ENCODE measurements around the gene TBX4.

TBX4 gene

DNA sequence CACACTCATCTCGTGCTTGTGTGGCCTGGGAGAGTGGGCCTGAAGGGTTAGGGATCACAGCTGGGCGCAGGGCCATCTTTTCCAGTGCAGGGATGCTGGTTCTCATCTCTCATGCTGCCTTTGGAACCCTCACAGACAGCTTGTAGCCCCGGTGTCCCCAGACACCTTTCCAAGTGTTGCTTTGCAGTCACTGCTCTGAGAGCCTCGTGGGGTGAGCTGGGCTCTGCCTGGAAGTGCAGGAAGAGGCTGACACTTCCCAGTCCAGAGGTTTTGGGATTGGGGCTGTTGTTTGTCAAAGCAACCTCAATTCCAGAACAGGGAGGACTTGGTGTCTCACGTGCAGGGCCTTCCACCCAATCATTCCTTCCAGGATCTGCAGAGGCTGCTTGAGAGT, 28.2 kb downstream of the TBX4 start:
- no peak for DNase-seq
- Histone ChIP-seq H3K27ac (no peak overlapping the region), H3K27me3 (replicated peaks) (peaks cover 1% of the 10 kb centered on the region), H3K4me3 (ENCODE audit: low read depth, low read length) (no peak overlapping the region), H3K36me3 (replicated peaks) (no peaks in the 10 kb centered on the region)
- in situ Hi-C loops (cut with HindIII; ENCODE audit: low pct_ligation_motif_present, low sequenced_read_pairs), result no loop called here
- TF ChIP-seq, protein P1, sequence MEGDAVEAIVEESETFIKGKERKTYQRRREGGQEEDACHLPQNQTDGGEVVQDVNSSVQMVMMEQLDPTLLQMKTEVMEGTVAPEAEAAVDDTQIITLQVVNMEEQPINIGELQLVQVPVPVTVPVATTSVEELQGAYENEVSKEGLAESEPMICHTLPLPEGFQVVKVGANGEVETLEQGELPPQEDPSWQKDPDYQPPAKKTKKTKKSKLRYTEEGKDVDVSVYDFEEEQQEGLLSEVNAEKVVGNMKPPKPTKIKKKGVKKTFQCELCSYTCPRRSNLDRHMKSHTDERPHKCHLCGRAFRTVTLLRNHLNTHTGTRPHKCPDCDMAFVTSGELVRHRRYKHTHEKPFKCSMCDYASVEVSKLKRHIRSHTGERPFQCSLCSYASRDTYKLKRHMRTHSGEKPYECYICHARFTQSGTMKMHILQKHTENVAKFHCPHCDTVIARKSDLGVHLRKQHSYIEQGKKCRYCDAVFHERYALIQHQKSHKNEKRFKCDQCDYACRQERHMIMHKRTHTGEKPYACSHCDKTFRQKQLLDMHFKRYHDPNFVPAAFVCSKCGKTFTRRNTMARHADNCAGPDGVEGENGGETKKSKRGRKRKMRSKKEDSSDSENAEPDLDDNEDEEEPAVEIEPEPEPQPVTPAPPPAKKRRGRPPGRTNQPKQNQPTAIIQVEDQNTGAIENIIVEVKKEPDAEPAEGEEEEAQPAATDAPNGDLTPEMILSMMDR (IDR thresholded peaks at IDR 0.05; ENCODE audit: low read depth, low read length, missing control alignments), result no peak

DNA sequence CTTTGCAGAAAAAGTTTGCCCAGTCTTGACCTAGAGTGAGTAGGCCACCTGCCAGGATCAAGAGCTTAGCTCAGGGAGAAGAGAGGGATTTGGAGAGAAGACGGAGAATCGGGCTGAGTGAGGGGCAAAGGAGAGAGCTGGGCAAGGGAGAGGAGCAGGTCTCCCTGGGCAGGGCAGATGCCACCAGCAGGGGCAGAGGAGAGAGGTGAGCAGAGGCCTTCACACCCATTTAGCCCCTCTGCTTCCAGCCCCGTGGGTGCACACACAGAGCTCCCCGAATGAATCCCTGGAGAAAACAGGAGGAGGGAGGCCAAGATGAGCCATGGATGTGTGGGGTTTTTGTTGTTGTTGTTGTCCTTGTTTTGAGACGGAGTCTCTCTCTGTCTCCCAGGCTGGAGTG, 29.2 kb downstream of the TBX4 start:
- in situ Hi-C loops (cut with HindIII; ENCODE audit: low pct_ligation_motif_present, low sequenced_read_pairs), result no loop called here

DNA sequence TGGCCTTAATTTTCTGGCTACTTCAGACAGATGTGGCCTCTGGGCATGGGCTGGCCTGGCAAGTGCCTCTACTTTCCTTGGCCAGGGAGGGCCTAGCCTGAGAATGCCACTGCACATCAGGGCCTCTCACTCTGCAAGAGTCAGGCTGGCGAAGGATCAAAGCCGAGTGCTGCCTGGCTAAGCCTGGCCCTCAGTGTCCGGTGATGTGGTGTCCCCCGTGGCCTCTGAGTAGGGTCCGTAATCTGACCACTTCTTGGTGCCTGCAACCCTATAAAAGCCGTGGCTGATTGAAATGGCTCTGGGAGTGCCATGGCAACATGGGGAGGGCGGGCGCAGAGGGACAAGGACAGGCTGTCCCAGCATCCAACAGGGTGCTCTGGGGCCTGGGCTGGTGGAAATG, 30.2 kb downstream of the TBX4 start:
- no peak overlapping the region for H3K4me3 ChIP-seq (ENCODE audit: low read depth, low read length)
- H3K27ac ChIP-seq, result no peak overlapping the region
- H3K36me3 ChIP-seq (replicated peaks), result no peaks in the 10 kb centered on the region
- no peaks in the 10 kb centered on the region for H3K27me3 ChIP-seq (replicated peaks)
- in situ Hi-C loops (cut with HindIII; ENCODE audit: low pct_ligation_motif_present, low sequenced_read_pairs), result no loop called here
- no peak for DNase-seq
- TF ChIP-seq, protein P1 (IDR thresholded peaks at IDR 0.05; ENCODE audit: low read depth, low read length, missing control alignments), result no peak

More for the DNA sequence above, 29.2 kb downstream of the TBX4 start:
- TF ChIP-seq, protein P1 (IDR thresholded peaks at IDR 0.05; ENCODE audit: low read depth, low read length, missing control alignments), result peak; percentile 16
- H3K27ac ChIP-seq, result no peak overlapping the region
- H3K36me3 ChIP-seq (replicated peaks), result no peaks in the 10 kb centered on the region
- H3K27me3 ChIP-seq (replicated peaks), result peaks cover 1% of the 10 kb centered on the region
- no peak overlapping the region for H3K4me3 ChIP-seq (ENCODE audit: low read depth, low read length)
- no peak for DNase-seq

DNA sequence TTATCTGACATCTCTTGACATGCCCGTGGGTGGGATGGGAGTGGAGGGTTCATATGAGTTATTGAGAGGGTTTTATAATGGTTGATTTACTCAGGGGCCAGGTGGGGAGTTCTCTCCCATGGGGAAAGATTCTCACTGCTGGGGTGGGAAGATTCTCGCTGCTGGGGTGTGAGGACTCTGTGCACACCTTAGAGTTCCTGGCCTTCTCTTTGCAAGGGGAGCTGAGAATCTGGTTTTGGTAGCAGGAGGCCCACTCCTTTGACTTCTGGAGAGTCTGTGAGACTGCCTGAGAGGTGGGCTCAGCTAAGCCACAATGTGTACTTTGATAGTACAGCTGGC, 31.5 kb downstream of the TBX4 start:
- Histone ChIP-seq H3K4me3 (ENCODE audit: low read depth, low read length) (no peak overlapping the region), H3K27me3 (replicated peaks) (no peaks in the 10 kb centered on the region), H3K27ac (no peak overlapping the region), H3K36me3 (replicated peaks) (no peaks in the 10 kb centered on the region)
- in situ Hi-C loops (cut with HindIII; ENCODE audit: low pct_ligation_motif_present, low sequenced_read_pairs), result no loop called here
- no peak for DNase-seq
- TF ChIP-seq, protein P1 (IDR thresholded peaks at IDR 0.05; ENCODE audit: low read depth, low read length, missing control alignments), result no peak

DNA sequence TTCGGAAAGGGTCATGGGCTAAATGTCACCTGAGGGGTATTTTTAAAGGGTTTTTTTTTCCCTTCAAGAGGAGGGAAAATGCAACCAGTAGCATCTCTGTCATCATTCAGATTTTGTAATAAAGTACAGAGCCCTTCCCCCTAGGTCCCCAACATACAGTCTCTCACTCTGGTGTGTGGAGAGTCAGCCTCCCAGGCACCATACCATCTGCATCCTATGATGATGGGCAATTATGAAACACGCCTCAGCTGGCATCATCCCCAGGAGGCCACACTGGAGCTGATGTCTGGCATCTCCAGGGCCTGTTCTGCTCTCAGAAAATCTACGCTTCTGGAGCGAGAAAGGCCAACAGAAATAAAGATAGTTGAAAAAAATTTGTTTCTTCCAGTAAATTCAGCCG, 32.0 kb downstream of the TBX4 start:
- DNase-seq, result no peak
- H3K36me3 ChIP-seq (replicated peaks), result no peaks in the 10 kb centered on the region
- TF ChIP-seq, protein P1 (IDR thresholded peaks at IDR 0.05; ENCODE audit: low read depth, low read length, missing control alignments), result no peak
- no peak overlapping the region for H3K27ac ChIP-seq
- in situ Hi-C loops (cut with HindIII; ENCODE audit: low pct_ligation_motif_present, low sequenced_read_pairs), result no loop called here
- no peak overlapping the region for H3K4me3 ChIP-seq (ENCODE audit: low read depth, low read length)
- no peaks in the 10 kb centered on the region for H3K27me3 ChIP-seq (replicated peaks)

DNA sequence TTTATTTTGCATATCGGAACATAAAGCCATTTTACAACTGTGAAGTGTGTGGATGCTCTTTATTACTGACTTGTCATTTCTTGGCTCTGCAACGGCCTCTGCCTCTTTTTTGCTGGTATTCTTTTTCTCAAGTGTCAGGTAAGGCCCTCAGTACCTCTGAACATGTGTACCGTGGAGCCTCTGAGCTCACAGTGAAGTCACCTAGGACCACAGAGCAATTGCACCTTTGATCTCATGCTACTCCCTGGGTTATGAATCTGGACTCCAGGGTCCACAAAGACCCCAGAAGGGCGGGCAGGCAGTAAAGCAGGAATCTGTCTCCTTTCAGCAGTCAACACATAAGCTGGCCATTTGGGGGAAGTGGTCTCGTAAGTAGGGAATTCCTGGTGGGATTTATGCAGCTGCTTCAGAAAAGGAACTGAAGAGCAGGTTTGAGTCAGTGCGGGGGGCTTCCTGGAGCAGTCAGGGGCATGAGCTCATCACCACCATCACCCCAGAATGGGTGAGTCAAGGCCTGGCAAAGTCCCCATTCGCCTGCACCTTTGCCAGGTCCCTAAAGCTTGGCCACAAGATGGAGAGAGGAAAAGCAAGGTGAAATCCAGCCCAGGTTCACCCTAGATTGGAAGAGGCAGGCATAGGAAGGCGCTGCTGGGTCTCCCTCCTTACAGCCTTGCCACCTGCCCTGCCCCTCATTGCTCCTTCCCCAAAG, 33.0 kb downstream of the TBX4 start:
- no peak for DNase-seq
- in situ Hi-C loops (cut with HindIII; ENCODE audit: low pct_ligation_motif_present, low sequenced_read_pairs), result no loop called here
- TF ChIP-seq, protein P1 (IDR thresholded peaks at IDR 0.05; ENCODE audit: low read depth, low read length, missing control alignments), result no peak
- H3K36me3 ChIP-seq (replicated peaks), result no peaks in the 10 kb centered on the region
- H3K27ac ChIP-seq, result no peak overlapping the region
- H3K27me3 ChIP-seq (replicated peaks), result no peaks in the 10 kb centered on the region
- H3K4me3 ChIP-seq (ENCODE audit: low read depth, low read length), result no peak overlapping the region

Measured in brain microvascular endothelial cell (primary cell).